GM21423 (cell line): ENCODE measurements around the gene NUP85.
"Not testable (repeated sequence)": the region's sequence is repeated elsewhere in the genome, so short reads cannot be mapped to it uniquely, and the experiment has no call there.

Experiments
- ATAC-seq: cut with Tn5 transposase; IDR thresholded peaks from one replicate; pipeline ENCODE4 v1.9.1; 2021; ENCODE audit warnings: mild to moderate bottlenecking, moderate library complexity; ENCODE audit not compliant: unreplicated experiment

The NUP85 gene, protein sequence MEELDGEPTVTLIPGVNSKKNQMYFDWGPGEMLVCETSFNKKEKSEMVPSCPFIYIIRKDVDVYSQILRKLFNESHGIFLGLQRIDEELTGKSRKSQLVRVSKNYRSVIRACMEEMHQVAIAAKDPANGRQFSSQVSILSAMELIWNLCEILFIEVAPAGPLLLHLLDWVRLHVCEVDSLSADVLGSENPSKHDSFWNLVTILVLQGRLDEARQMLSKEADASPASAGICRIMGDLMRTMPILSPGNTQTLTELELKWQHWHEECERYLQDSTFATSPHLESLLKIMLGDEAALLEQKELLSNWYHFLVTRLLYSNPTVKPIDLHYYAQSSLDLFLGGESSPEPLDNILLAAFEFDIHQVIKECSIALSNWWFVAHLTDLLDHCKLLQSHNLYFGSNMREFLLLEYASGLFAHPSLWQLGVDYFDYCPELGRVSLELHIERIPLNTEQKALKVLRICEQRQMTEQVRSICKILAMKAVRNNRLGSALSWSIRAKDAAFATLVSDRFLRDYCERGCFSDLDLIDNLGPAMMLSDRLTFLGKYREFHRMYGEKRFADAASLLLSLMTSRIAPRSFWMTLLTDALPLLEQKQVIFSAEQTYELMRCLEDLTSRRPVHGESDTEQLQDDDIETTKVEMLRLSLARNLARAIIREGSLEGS

DNA sequence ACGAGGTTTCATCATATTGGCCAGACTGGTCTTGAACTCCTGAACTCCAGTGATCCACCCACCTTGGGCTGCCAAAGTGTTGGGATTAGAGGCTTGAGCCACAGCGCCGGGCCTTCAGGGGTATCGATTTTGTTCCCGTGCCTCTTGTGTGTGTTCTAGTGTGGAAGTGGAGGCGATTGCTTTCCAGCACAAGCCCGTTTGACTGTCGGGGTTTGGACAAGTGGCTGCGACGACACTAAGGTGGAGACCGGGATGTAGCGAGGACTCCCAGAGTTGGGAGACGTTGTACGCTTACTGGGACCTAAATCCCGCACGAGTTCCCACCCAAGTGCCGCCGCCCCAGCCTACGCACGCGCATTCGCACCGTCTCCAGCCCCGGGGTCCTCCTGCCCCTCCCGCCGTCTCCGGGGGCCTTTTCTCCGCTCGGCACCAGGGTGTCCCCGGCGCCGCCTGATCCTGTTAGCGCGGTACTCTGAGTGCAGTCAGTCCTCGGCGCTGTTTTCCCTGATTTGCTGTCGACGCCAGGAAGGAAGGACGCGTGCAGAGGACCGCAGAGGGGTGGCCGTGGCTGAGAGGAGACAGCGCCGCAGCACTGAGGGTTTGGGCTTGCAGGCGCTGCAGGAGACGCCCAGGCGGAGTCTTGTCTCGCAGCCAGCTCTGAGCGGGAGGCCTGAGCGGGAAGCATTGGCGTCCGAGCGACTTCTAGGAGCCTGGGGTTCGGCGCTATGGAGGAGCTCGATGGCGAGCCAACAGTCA is at the start of gene NUP85:
TSS of gene NUP85 (plus strand) at position 643 of the 756 bp plus-strand sequence. CDS start at position 726, 83 bp downstream.
- ATAC-seq = peak; percentile 85

DNA sequence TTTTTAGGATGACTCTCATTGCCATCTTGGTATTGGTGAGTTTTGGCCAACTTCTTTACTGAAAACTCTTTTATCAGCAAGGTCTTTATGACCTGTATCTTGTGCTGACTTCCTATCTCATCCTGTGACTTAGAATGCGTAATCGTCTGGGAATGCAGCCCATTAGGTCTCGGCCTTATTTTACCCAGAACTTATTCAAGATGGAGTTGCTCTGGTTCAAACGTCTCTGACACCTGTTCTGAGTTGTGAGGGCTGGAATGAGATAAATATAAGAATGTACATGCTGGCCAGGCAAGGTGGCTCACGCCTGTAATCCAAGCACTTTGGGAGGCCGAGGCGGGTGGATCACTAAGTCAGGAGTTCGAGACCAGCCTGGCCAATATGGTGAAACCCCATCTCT is 47.0 kb upstream of the NUP85 start:
- not testable (repeated sequence) for ATAC-seq

DNA sequence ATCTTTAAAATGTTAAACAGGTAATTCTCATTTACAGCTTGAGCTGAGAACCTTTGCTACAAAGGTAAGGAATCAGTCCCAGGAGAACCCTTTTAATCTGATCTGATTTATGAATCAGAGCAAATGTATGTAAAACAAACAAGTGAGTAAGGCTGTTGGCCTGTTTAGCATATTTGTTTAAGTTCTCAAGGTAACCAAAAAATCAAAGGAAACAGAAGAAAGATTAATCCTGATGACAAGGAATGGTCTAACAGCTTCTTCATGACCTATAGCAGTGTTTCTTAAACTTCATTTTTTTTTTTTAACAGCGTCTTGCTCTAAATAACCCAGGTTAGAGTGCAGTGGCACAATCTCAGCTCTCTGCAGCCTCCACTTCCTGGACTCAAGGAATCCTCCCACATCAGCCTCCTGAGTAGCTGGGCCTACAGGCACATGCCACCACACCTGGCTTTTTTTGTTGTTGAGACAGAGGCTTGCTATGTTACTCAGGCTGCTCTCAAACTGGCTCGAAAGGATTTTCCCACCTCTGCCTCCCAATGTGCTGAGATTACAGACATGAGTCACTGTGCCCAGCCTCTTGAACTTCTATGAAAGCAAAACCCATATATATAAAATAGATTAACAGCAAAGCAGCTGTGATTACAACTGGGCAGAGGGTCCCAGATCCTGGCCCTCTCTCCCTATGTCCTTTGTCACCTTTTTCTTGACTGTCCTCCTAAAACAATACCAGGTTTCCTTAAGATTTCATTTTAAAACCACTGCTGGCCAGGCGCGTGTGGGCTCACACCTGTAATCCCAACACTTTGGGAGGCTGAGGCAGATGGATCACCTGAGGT is 46.1 kb upstream of the NUP85 start:
- no peak for ATAC-seq

DNA sequence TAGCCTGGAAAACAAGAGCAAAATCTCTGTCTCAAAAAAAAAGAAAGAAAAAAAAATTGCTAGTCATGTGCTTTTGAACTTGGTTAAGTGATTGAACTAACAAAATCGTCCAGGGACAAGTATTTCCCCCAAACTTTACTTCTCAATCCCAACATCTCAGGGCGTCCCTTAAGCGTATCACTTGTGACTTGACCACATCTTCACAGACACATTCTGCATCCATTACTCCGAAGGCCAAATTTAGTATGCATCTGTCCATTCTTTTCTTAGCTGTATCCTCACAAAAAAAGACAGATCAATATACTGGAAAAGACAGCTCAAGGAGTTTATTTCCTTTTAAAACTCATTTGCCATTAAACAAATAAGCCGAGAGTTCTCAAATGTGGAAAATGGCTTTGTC is 45.3 kb upstream of the NUP85 start:
- ATAC-seq = no peak

DNA sequence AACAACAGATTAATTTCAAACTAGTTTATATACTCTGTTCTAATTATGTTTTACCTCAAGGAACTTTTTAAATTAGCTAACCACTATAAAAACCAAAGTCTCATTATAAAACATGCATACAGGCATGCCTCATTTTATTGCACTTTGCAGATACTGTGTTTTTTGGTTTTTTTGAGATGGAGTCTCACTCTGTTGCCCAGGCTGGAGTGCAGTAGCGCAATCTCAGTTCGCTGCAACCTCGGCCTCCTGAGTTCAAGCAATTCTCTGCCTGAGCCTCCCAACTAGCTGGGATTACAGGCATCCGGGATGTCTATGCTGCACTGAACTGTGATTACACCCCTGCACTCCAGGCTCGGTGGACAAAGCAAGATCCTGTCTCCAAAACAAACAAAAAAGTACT is 42.4 kb upstream of the NUP85 start:
- no peak for ATAC-seq

DNA sequence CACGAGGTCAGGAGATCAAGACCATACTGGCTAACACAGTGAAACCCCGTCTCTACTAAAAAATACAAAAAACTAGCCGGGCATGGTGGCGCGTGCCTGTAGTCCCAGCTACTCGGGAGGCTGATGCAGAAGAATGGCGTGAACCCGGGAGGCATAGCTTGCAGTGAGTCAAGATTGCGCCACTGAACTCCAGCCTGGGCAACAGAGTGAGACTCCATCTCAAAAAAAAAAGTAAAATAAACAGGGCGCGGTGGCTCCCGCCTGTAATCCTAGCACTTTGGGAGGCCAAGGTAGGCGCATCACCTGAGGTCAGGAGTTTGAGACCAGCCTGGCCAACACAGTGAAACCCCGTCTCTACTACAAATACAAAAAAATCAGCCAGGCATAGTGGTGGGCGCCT is 40.9 kb upstream of the NUP85 start:
- ATAC-seq = not testable (repeated sequence)

DNA sequence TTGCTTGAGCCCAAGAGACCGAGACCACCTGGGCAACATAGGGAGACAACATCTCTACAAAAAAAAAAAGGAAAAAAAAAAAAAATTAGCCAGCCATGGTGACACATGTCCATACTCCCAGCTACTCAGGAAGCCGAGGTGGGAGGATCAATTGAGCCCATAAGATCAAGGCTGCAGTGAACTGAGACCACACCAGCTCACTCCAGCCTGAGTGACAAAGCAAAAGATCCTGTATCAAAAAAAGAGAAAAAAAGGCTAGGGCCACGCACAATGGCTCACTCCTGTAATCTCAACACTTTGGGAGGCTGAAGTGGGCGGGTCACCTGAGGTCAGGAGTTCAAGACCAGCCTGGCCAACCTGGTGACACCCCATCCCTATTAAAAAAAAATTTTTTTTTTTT is 36.5 kb upstream of the NUP85 start:
- ATAC-seq = no peak

DNA sequence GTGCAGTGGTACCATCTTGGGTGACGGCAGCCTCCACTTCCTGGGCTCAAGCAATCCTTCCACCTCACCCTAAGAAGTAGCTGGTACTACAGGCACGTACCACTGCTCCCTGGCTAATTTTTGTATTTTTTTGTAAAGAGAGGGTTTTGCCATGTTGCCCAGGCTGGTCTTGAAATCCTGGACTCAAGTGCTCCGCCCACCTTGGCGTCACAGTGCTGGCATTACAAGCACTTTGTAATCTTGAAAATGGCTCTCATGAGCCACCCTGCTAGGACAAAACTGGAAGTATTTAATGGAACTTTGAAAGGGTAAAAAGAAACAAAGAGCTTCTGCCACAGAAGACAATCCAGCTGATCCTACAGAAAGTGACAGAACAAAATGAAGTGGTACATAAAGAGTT is 32.0 kb upstream of the NUP85 start:
- no peak for ATAC-seq

DNA sequence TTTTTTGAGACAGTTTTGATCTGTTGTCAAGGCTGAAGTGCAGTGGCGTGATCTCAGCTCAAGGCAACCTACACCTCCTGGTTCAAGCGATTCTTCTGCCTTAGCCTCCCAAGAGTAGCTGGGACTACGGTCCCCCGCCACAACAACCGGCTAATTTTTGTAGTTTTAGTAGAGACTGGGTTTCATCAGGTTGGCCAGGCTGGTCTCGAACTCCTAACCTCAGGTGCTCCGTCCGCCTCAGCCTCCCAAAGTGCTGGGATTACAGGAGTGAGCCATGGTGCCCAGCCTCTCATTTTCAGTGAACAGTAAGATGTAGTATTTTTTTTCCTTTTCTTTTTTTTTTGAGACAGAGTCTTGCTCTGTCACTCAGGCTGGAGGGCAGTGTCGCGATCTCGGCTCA is 30.5 kb upstream of the NUP85 start:
- ATAC-seq = no peak

DNA sequence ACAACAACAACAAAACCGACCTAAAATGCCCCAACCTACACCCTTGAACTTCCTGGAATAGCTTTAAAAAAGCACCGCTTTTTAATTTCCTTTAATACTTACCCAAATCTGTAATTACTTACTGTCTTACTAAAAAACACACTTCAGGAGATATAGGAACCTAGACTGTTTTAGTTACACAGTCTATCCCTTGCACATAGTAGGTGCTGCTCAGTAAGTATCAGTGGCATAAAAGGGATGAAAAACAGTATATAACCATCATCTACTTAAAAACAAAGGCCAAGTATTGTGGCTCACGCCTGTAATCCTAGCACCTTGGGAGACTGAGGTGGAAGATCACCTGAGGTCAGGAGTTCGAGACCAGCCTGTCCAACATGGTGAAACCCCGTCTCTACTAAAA is 28.9 kb upstream of the NUP85 start:
- no peak for ATAC-seq

DNA sequence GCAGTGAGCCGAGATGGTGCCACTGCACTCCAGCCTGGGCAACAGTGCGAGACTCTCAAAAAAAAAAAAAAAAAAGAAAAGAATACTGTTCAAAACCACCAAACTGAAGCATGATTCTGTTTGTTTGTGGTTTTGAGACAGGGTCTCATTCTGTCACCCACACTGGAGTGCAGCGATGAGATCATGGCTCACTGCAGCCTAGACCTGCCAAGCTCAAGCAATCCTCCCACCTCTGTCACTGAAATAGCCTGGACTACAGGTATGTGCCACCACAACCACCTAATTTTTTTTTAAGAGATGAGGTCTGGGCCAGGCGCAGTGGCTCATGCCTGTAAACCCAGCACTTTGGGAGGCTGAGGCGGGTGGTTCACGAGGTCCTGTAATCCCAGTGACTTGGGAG is 27.0 kb upstream of the NUP85 start:
- no peak for ATAC-seq

DNA sequence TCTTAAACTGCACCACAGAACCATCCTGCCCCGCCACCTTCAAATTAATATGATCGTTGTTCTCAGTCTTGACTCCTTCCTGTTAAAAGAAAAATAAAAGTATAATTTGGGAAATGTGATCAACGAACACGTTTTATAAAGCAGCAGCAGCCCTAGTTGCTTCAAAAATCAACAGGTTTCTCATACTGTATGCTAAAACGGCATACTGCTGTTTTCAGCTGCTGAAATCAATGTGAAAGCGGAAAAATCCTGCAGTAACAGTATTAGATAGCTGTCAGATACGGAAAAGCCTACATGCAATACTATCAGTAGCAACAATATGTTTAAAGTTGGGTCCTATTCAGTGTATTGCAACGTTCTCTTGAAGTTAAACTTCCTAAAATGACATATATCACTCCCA is 24.4 kb upstream of the NUP85 start:
- ATAC-seq = no peak

DNA sequence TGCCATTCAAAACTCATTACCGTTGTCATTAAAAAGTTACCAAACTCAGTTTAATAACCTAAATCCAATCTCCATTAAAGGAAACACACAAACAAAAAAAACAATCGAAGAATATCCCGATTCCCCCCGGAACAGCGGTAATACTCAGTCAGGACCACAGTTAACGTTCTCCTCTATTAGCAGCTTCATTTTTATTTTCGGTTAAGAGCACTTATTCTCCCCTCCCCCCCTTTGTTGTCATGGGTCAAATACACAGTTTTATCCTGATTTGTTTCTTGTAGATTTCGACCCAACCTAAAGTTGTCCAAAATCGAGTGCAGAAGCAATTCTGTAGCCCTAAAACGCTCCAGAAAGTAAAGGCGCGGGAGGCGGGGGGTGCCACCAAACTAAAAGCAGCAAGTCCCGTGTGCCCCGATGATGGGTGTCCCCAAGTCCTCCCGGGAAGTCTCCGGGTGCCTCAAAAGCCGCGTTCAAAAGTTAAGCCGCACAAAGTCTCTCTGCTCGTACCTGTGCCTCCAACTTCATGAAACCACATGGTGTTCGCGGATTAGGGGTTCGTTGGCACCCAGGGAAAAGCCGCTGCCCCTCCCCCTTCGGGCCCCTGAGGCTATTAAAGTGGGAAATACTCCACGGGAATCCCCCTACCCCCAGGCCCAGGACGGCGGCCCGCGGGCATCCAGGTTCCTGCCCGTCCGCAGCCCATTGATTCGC is 23.7 kb upstream of the NUP85 start:
- ATAC-seq = no peak

DNA sequence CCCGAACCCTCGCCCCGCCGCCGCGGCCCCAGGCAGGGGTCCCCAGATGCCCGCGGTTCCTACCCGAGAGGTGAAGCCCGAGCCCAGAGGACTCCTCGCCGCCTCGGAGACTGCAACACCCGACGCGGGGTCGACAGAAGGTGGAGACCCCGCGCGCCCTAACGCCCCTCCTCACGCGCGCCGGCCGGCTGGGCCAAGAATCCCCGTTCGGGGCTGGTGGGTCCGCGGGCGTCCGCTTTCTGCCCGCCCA is 23.2 kb upstream of the NUP85 start:
- ATAC-seq = peak; percentile 24

DNA sequence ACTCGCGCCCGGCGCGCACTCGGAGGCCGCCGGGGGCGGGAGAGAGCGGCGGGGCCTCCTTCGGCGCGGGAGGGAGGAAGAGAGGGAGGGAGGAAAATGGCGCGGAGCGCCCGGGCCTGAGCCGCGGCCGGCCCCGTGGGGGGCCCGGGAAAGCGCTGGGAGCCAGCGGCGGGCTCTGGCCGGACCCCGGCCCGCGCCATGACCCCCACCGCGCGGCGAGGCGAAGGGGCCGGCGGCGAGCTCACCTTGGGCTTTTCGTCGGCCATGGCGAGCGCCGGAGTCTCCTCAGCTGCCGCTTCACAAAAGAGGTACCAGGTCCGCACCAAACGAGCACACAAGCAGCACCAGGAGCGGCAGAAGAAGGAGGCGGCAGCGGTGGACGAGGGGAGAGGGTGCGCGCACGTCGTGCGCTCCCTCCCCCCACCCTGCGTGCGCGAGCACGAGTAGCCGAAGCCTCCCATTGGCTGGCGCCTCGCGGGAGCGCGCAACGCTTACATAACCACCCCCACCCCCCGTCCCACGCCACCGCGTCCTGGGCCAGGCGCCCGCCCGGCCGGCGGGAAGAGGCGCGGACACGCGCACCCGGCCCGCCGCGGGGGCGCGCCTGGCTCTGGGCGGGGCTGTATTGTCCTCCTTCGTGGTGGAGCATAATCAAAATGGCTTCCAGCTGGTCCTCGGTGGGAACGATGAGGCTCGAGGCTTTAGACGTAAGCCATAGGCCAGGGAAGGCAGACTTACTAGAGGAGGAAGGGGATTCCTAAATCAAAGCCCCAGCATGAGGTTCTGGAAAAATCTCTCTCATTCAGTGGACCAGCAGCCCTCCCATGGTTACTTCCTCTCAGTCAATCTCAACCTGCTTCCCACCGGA is 22.7 kb upstream of the NUP85 start, which contains the start of gene SUMO2:
TSS of gene SUMO2 (minus strand) at position 391 of the 868 bp plus-strand sequence. CDS start at position 266, 125 bp downstream.
- ATAC-seq = peak; percentile 64

DNA sequence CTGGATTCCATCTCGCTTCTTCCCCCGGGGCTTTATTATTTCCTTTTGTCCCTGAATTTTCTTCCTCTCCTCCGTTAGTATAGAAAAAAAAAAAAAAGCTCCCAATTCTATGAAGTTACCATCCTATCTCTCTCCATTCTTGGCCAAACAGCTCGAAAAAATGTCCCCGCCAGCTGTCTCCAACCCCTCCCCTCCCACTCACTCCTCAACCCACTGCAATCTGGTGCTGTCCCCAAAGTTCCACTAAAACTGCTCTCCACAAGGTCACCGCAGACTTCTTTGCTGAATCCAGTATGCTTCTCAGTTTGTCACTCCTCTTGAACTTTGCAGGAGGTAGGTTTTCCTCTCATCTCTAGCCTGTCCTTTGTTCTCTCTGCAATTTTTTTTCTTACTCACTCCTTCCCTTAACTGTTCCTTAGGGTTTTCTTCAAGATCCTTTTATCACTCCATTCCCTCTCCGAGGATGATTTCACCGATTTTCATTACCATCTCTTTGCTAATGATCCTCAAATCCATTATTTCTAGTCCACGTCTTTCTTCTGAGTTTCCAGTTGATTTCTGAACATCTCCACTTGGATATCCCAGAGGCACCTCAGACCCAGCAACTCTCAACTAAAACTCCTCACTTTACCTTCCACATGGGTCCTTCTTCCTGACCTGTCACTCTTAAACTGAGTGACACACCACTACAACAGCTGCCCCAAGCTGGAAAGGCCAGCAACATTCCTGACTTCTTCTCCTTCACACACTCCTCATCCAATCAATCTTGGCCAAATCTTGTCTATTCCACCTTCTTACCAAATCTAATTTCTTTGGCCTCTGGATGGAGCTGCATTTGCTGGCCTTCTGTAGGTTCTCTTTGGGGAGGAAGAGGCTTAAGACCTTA is 21.2 kb upstream of the NUP85 start:
- no peak for ATAC-seq

DNA sequence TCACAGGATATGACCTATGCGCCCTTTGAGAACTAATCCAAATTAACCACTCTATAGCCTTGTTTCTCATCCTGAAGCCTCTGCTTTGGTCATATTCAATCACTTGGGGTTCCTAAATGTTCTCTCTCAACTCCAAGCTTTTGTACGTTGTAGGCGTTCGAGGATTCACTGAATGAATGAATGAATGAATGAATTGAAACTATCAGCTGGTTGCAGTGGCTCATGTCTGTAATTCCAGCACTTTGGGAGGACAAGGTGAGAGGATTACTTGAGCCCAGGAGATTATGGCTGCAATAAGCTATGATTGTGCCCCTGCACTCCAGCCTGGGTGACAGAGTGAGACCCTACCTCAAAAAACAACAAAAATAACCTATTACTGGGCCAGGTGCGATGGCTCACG is 16.9 kb upstream of the NUP85 start:
- ATAC-seq = no peak

DNA sequence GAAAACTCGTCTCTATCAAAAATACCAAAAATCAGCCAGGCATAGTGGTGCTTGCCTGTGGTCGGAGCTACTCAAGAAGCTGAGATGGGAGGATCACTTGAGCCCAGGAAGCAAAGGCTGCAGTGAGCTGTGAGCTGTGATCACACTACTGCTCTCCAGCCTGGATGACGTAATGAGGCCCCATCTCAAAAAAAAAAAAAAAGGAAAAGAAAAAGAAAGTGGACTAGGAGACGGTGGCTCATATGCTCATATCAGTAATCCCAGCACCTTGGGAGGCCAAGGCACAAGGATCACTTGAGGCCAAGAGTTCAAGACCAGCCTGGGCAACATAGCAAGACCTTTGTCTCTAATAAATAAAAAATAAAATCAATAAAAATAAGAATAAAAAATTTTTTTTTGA is 13.9 kb upstream of the NUP85 start:
- ATAC-seq = no peak
